ENCODE measurements around the gene ART3.
"Not testable (repeated sequence)": the region's sequence is repeated elsewhere in the genome, so short reads cannot be mapped to it uniquely, and the experiment has no call there.

Gene ART3, protein sequence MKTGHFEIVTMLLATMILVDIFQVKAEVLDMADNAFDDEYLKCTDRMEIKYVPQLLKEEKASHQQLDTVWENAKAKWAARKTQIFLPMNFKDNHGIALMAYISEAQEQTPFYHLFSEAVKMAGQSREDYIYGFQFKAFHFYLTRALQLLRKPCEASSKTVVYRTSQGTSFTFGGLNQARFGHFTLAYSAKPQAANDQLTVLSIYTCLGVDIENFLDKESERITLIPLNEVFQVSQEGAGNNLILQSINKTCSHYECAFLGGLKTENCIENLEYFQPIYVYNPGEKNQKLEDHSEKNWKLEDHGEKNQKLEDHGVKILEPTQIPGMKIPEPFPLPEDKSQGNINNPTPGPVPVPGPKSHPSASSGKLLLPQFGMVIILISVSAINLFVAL

DNA sequence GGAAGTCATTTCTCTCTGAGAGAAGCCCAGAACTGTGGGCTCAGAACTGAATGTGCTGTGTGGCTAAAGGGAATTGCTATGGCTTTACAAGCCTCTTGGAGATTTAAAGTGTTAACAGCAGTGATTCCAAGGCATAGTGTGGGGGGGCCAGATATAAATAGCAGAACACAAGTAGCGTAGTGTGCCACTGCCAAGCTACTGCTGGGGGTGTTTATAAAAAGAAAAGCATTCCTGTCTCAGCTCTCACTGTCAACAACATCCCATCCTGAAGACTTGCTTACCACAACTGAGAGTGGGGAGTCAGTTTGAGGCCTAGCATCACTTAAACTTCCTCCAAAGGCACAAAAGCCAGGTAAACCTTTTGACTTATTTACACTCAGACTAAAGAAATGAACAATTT is at the start of gene ART3:
Gene ART3, plus strand, starts transcription at position 242 of the 400 bp plus-strand sequence. CDS start 1,181 bp downstream, outside the sequence.
- H3K4me3 ChIP-seq (ENCODE audit: low read depth, low read length): no peak within 1 kb of the TSS
- in situ Hi-C loops (cut with HindIII; ENCODE audit: low sequenced_read_pairs): no loop called here
- no peak for DNase-seq (ENCODE audit: low read depth)
- TF ChIP-seq, protein P1, sequence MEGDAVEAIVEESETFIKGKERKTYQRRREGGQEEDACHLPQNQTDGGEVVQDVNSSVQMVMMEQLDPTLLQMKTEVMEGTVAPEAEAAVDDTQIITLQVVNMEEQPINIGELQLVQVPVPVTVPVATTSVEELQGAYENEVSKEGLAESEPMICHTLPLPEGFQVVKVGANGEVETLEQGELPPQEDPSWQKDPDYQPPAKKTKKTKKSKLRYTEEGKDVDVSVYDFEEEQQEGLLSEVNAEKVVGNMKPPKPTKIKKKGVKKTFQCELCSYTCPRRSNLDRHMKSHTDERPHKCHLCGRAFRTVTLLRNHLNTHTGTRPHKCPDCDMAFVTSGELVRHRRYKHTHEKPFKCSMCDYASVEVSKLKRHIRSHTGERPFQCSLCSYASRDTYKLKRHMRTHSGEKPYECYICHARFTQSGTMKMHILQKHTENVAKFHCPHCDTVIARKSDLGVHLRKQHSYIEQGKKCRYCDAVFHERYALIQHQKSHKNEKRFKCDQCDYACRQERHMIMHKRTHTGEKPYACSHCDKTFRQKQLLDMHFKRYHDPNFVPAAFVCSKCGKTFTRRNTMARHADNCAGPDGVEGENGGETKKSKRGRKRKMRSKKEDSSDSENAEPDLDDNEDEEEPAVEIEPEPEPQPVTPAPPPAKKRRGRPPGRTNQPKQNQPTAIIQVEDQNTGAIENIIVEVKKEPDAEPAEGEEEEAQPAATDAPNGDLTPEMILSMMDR (IDR thresholded peaks at IDR 0.05; ENCODE audit: low read depth, low read length, missing control alignments): no peak

DNA sequence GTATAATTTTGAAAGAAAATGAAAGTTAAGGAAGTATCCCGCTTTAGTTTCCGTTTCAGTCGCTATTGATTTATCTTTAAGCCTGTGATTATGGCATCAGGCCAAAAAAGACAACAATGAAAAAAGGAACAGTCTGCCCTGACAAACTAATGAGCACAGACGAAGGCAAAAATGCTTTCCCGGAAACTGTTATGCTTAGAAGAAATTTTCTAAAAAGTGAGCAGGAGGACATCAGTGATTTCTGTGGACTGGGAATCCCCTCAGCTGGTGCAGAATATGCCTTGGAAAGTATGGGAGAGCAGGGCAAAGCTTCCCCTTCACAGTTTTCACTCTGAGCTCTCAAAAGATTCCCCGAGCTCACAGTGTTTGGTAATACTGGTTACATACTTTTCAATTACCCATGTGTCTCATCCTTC is 46.2 kb upstream of the ART3 start:
- in situ Hi-C loops (cut with HindIII; ENCODE audit: low sequenced_read_pairs): no loop called here

DNA sequence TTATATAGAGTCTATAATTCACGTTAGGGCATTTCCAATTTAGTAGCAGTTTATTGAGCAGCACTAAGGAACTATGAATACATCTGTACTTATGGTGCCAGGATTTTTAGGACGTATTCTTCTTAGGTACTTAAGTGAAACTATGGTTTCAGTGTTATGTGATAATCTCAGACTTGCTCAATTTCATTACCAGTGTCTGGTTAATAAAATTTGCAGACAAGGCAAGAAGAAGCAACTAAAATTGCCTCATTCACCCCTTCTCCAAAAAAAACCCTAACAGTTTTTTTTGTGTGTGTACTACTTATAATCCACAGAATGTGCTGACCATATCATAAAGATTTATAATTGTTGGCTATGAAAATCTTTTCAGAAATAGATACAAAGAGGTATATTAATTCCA is 45.2 kb upstream of the ART3 start:
- in situ Hi-C loops (cut with HindIII; ENCODE audit: low sequenced_read_pairs): no loop called here
- H3K4me3 ChIP-seq (ENCODE audit: low read depth, low read length): no peak overlapping the region
- no peak for DNase-seq (ENCODE audit: low read depth)
- TF ChIP-seq, protein P1 (IDR thresholded peaks at IDR 0.05; ENCODE audit: low read depth, low read length, missing control alignments): no peak

More for the DNA sequence above, 46.2 kb upstream of the ART3 start:
- no peak for DNase-seq (ENCODE audit: low read depth)
- TF ChIP-seq, protein P1 (IDR thresholded peaks at IDR 0.05; ENCODE audit: low read depth, low read length, missing control alignments): no peak
- no peak overlapping the region for H3K4me3 ChIP-seq (ENCODE audit: low read depth, low read length)

DNA sequence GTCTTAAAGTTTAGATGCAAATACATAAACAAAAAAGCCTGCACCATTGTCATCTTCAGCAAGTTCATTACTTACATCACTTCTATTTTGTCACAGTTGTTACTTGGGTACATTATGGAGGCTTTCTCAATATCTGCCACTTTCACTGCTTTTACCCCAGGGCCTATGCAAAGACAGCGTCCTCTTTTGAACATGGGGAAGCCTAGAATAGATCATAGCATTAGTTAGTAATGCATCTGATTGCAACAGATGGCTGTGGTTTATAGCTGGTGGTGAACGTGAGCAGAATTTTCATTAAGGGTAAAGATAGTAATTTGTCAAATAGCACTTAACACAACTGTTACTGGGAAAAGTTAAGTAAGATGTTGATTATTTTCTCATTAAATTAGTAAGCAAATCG is 39.4 kb upstream of the ART3 start:
- no peak overlapping the region for H3K4me3 ChIP-seq (ENCODE audit: low read depth, low read length)
- DNase-seq (ENCODE audit: low read depth): no peak
- in situ Hi-C loops (cut with HindIII; ENCODE audit: low sequenced_read_pairs): no loop called here
- TF ChIP-seq, protein P1 (IDR thresholded peaks at IDR 0.05; ENCODE audit: low read depth, low read length, missing control alignments): no peak

DNA sequence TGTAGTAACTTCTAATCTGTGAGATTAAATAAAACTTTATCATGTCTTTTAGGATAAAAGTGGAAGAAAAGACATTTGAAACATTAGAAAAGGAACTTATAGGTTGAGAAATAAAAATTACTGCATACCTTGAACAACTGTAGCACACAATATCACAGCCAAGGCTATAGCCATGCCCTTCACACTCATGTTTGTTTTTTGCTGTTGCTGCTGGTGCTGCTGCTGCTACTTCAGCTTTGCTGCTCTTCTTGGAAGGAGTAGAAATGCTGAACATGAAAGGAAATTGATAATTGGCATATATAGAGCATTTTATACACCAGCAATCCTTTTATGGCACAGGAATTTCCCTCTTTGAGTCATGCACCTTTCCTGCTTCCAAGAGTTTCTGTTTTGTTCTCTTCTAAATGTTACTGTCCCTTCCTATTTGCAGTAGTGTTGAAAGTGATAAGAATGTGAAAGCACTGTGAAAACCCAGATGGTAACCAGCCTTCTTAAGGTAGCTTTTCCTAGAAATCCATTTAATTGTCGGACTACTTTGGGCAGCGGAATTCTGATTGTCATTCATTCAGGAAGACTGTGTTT is 38.6 kb upstream of the ART3 start, which contains the start of gene CXCL11:
Gene CXCL11, minus strand, starts transcription at position 272 of the 582 bp plus-strand sequence. Its CDS starts 83 bp downstream, at position 189.
- in situ Hi-C loops (cut with HindIII; ENCODE audit: low sequenced_read_pairs): no loop called here
- TF ChIP-seq, protein P1 (IDR thresholded peaks at IDR 0.05; ENCODE audit: low read depth, low read length, missing control alignments): no peak
- H3K4me3 ChIP-seq (ENCODE audit: low read depth, low read length): no peak within 1 kb of the TSS
- no peak for DNase-seq (ENCODE audit: low read depth)

DNA sequence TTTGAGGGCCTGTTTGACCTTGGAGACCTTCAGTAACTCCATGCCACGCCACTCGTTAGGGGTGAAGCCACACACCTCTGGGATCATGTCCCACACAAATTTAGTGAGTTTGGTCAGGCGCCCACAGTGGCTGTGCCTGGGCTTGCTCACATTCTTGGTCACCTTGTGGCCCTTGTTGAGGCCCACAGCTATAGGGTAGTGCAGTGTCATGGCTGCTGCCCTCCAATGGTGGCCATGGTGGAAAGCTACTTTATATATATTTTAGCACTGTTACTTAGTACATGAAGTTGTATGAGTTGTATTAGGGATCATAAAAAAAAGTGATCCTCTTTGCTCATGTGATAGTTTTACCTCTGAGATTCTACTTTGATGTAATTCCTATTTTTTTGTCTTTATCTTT is 37.7 kb upstream of the ART3 start:
- TF ChIP-seq, protein P1 (IDR thresholded peaks at IDR 0.05; ENCODE audit: low read depth, low read length, missing control alignments): no peak
- in situ Hi-C loops (cut with HindIII; ENCODE audit: low sequenced_read_pairs): no loop called here
- DNase-seq (ENCODE audit: low read depth): no peak
- H3K4me3 ChIP-seq (ENCODE audit: low read depth, low read length): no peak overlapping the region

DNA sequence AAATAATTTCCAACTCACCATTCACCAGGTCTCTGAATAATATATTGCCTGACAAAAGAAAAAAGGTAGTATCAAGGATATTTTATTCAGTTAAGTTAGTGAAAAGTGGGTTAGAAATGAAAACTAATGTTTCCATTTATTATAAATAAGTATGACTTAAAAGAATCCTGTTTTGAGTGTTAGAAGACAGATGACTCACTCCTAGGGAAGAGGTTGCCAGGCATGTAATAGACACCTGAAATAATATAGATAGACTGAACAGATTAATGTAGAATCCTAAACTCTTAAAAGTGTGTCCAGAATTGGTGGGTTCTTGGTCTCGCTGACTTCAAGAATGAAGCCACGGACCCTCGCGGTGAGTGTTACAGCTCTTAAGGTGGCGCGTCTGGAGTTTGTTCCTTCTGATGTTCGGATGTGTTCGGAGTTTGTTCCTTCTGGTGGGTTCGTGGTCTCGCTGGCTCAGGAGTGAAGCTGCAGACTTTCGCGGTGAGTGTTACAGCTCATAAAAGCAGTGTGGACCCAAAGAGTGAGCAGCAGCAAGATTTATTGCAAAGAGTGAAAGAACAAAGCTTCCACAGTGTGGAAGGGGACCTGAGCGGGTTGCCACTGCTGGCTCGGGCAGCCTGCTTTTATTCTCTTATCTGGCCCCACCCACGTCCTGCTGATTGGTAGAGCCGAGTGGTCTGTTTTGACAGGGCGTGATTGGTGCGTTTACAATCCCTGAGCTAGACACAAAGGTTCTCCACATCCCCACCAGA is 32.1 kb upstream of the ART3 start:
- in situ Hi-C loops (cut with HindIII; ENCODE audit: low sequenced_read_pairs); H3K4me3 ChIP-seq (ENCODE audit: low read depth, low read length); DNase-seq (ENCODE audit: low read depth): not testable (repeated sequence)

DNA sequence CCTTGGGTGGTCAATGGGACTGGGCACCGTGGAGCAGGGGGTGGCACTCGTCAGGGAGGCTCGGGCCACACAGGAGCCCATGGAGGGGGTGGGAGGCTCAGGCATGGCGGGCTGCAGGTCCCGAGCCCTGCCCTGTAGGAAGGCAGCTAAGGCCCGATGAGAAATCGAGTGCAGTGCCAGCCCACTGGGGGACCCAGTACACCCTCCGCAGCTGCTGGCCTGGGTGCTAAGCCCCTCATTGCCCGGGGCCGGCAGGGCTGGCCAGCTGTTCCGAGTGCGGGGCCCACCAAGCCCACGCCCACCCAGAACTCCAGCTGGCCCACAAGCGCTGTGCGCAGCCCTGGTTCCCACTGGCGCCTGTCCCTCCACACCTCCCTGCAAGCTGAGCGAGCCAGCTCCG is 31.2 kb upstream of the ART3 start:
- in situ Hi-C loops (cut with HindIII; ENCODE audit: low sequenced_read_pairs); DNase-seq (ENCODE audit: low read depth); H3K4me3 ChIP-seq (ENCODE audit: low read depth, low read length): not testable (repeated sequence)

DNA sequence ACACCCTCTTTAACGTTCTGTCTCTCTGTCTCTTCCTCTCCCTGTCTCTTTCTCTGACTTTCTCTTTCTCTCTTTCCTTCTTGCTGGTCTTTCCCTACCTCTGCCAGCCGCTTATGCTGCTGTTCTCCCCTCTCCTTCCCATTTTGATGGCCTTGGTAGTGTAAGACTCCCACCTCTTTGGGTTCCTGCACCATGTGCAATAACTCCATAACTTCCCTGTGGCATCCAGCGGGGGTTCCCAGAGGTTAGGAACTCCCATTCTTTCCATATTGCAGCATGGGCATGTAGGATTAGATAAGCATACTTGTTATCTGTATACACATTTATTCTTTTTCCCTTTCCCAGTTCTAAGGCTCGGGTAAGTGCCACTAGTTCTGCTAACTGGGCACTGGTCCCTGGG is 29.8 kb upstream of the ART3 start:
- H3K4me3 ChIP-seq (ENCODE audit: low read depth, low read length); in situ Hi-C loops (cut with HindIII; ENCODE audit: low sequenced_read_pairs); DNase-seq (ENCODE audit: low read depth): not testable (repeated sequence)
